Adrenal gland (tissue), 12 donors: Measurements from ENCODE around the gene LTB4R. TPM values are rescaled to one million over a fixed set of nuclear protein-coding genes. Genes with fewer than 3 reads are reported as not detected.

Experiments
- DNase-seq, 7 donors: peaks; one replicate each; pipeline ENCODE4 v3.0.0-alpha.2; 2019 to 2020
- H3K27ac ChIP-seq, 5 donors: fragments of 200-600 bp; sonication (generic) in 4 of 5; 1 replicate in 3 of 5; 2 replicates in 2 of 5; pipeline versions ENCODE4 v1.5.1 to v1.8.0; 2016 to 2020; ENCODE audit warnings: mild to moderate bottlenecking in 1 of 5
- H3K27me3 ChIP-seq: fragments of 200-600 bp; 2 replicates; pipeline ENCODE4 v1.8.0; 2021
- H3K36me3 ChIP-seq, 2 donors: fragments of 200-600 bp; replicated peaks in 1 of 2; 1 replicate in 1 of 2; 2 replicates in 1 of 2; pipeline versions ENCODE4 v1.5.1 to v1.8.0; 2018 to 2022
- H3K4me1 ChIP-seq, 2 donors: fragments of 200-600 bp; replicated peaks in 1 of 2; 1 replicate in 1 of 2; 2 replicates in 1 of 2; pipeline versions ENCODE4 v1.5.1 to v1.8.0; 2018 to 2021
- H3K4me3 ChIP-seq, 4 donors: fragments of 200-600 bp; sonication (generic) in 3 of 4; one replicate each; pipeline ENCODE4 v1.5.1; 2016 to 2018
- H3K9me3 ChIP-seq, 3 donors: fragments of 200-600 bp; sonication (generic) in 1 of 3; replicated peaks in 1 of 3; 1 replicate in 2 of 3; 2 replicates in 1 of 3; pipeline versions ENCODE4 v1.5.1 to v1.8.0; 2016 to 2021
- CTCF ChIP-seq, 6 experiments: fragments of 450-650 bp in 4 of 6; fragments of 200-600 bp in 2 of 6; sonication (generic) in 1 of 6; IDR thresholded peaks; 1 replicate in 5 of 6; 2 replicates in 1 of 6; pipeline versions ENCODE4 v1.5.1 to v1.8.0; 2016 to 2021; ENCODE audit warnings: antibody characterized with exemption in 6 of 6, mild to moderate bottlenecking in 2 of 6, moderate library complexity in 1 of 6
- POLR2A ChIP-seq, 2 donors: fragments of 450-650 bp; IDR thresholded peaks; one replicate each; pipeline ENCODE4 v1.6.1; 2017; ENCODE audit warnings: antibody characterized with exemption in 2 of 2, mild to moderate bottlenecking in 2 of 2, moderate library complexity in 1 of 2
- WGBS, 4 donors: extraction: QIAGEN DNeasy Blood & Tissue Kit in 2 of 4; methylation state at CpG; one replicate each; pipeline versions ENCODE4 v1.1.5 to v1.1.7; 2013 to 2017; 5-methylcytosine and 5-hydroxymethylcytosine counted together
- intact Hi-C, 2 donors: fragments of 100-400 bp; cut with DNase I; formaldehyde crosslinking; loops; one replicate each; pipeline versions ENCODE4 v1.14.1 to v1.15.0; 2022 to 2023
- polyA plus RNA-seq, 3 donors: library from polyadenylated mRNA; stranded (reverse); fragments of 200-250 nt in 2 of 3; fragments of 350-450 nt in 1 of 3; fragmentation: Illumina TruSeq in 1 of 3; extraction: RNeasy Lipid Tissue Mini Kit (QIAGEN cat#74804) in 1 of 3; gene quantifications; one replicate each; pipeline ENCODE4 v1.2.3, GENCODE V29; 2013 to 2014
- total RNA-seq, 9 donors: library from RNA; depleted of rRNA in 4 of 9; stranded (reverse); fragments of >200 nt in 4 of 9; fragments of 120-200 nt in 1 of 9; fragmentation: NEBNext Ultra II Directional in 1 of 9; extraction: Animal tissue kit (Norgen Biotek cat#: 25700) in 1 of 9; gene quantifications; one replicate each; pipeline versions ENCODE4 v1.1.0 to v1.2.4, GENCODE V29; 2013 to 2023
- donor health status: healthy with polysubstance abuse.
- donor health status: Bipolar disorder and iron deficiency.
- donor health status: DM: yes; HTN: yes; CAD: no.
- donor health status: DM: no; HTN: no; CAD: no.
- donor health status: DM: no; HTN: no; CAD: no.
- donor health status: DM: yes; HTN: yes; CAD: no.

The LTB4R gene
- total and polyA plus RNA-seq, 12 donors, result 1.4 to 30.2 (median 11.6) TPM

- Histone ChIP-seq H3K4me1 (peaks cover 7 to 36% of the 10 kb centered on the region in 2 donors), H3K36me3 (no peaks in the 10 kb centered on the region), H3K27ac (peak overlapping the region in 1 of 5 donors; percentile 68), H3K4me3 (no peak overlapping the region), H3K27me3 (no peaks in the 10 kb centered on the region), H3K9me3 (no peaks in the 10 kb centered on the region)
- 59 to 83% (median 63%) methylated on average over 10 to 70 of the region's 70 CpGs for WGBS, 4 donors
- intact Hi-C loops, result no loop called here
- peak in 4 of 7 donors; percentile 35 to 78 (median 66) for DNase-seq
- TF ChIP-seq POLR2A (IDR thresholded peaks at IDR 0.05) (no peak), CTCF (IDR thresholded peaks at IDR 0.05) (peak in 2 of 6 experiments; percentile 16 to 21)
Observed at GRCh38 chr14:24315807-24316596, 4.7 kb downstream of the LTB4R start.

GRCh38 chr14:24316597-24316950 lies 5.3 kb downstream of the LTB4R start:
- H3K27ac ChIP-seq, result peak overlapping the region in 2 of 5 donors; percentile 10 to 68
- peaks cover 4 to 31% of the 10 kb centered on the region in 2 donors for H3K4me1 ChIP-seq
- no peak for DNase-seq
- WGBS, 4 donors, result 67 to 78% (median 76%) methylated on average over 9 to 18 of the region's 18 CpGs
- intact Hi-C loops, result no loop called here
- no peaks in the 10 kb centered on the region for H3K36me3 ChIP-seq
- no peaks in the 10 kb centered on the region for H3K27me3 ChIP-seq
- TF ChIP-seq POLR2A (IDR thresholded peaks at IDR 0.05) (no peak), CTCF (IDR thresholded peaks at IDR 0.05) (no peak)
- H3K9me3 ChIP-seq, result no peaks in the 10 kb centered on the region
- no peak overlapping the region for H3K4me3 ChIP-seq

- peaks cover 0 to 23% of the 10 kb centered on the region in 2 donors for H3K4me1 ChIP-seq
- TF ChIP-seq POLR2A (IDR thresholded peaks at IDR 0.05), result no peak
- TF ChIP-seq CTCF (IDR thresholded peaks at IDR 0.05), result no peak
Observed at GRCh38 chr14:24317141-24317928, 6.0 kb downstream of the LTB4R start.

GRCh38 chr14:24321212-24321975 lies 10.1 kb downstream of the LTB4R start:
- Histone ChIP-seq H3K36me3 (no peaks in the 10 kb centered on the region), H3K27ac (no peak overlapping the region), H3K4me1 (peaks cover 0 to 17% of the 10 kb centered on the region in 2 donors), H3K9me3 (no peaks in the 10 kb centered on the region), H3K27me3 (no peaks in the 10 kb centered on the region), H3K4me3 (no peak overlapping the region)
- WGBS, 4 donors, result 81 to 90% (median 83%) methylated on average over 14 of the region's 14 CpGs
- no peak for DNase-seq
- TF ChIP-seq CTCF (IDR thresholded peaks at IDR 0.05) (no peak), POLR2A (IDR thresholded peaks at IDR 0.05) (no peak)
- intact Hi-C loops, result no loop called here

More at GRCh38 chr14:24317141-24317928, 6.0 kb downstream of the LTB4R start:
- 78 to 83% (median 80%) methylated on average over 3 of the region's 3 CpGs for WGBS, 4 donors
- DNase-seq, result peak in 1 of 7 donors; percentile 52
- Histone ChIP-seq H3K27me3 (no peaks in the 10 kb centered on the region), H3K36me3 (no peaks in the 10 kb centered on the region), H3K27ac (peak overlapping the region in 2 of 5 donors; percentile 10 to 68), H3K9me3 (no peaks in the 10 kb centered on the region), H3K4me3 (no peak overlapping the region)
- intact Hi-C loops, result no loop called here
